Astrocyte (in vitro differentiated cells and primary cell): Measurements from ENCODE around the gene TUFT1. TPM values are rescaled to one million over a fixed set of nuclear protein-coding genes. Genes with fewer than 3 reads are reported as not detected.

Experiments used
- DNase-seq: peaks from one replicate; pipeline ENCODE4 v3.0.0-alpha.2; 2010; ENCODE audit warnings: low read depth
- FAIRE-seq: peaks from 2 replicates; lab custom pipeline; 2011; peaks lifted over from hg19 to GRCh38; lab: Jason Lieb, UNC
- H2AFZ ChIP-seq: 2 replicates; pipeline ENCODE4 v1.6.0; 2012; ENCODE audit warnings: low read depth, low read length, inconsistent platforms
- H3K27ac ChIP-seq: 2 replicates; pipeline ENCODE4 v1.5.1; 2011; ENCODE audit warnings: low read depth, low read length, inconsistent platforms
- H3K27me3 ChIP-seq: 2 replicates; pipeline ENCODE4 v1.6.0; 2011; ENCODE audit warnings: low read length, inconsistent platforms; ENCODE audit not compliant: insufficient read depth
- H3K36me3 ChIP-seq: 2 replicates; pipeline ENCODE4 v1.5.1; 2011; ENCODE audit warnings: low read length, inconsistent platforms; ENCODE audit not compliant: insufficient read depth
- H3K4me1 ChIP-seq: 2 replicates; pipeline ENCODE4 v1.5.1; 2011; ENCODE audit warnings: low read length, inconsistent platforms; ENCODE audit not compliant: insufficient read depth
- H3K4me2 ChIP-seq: 2 replicates; pipeline ENCODE4 v1.6.0; 2012; ENCODE audit warnings: low read length, inconsistent platforms
- H3K4me3 ChIP-seq: 2 replicates; pipeline ENCODE4 v1.5.1; 2011; ENCODE audit warnings: low read depth, mild to moderate bottlenecking, low read length, inconsistent platforms; ENCODE audit not compliant: insufficient read depth
- H3K79me2 ChIP-seq: 2 replicates; pipeline ENCODE4 v1.6.0; 2012; ENCODE audit warnings: mild to moderate bottlenecking, low read length, inconsistent platforms; ENCODE audit not compliant: insufficient read depth
- H3K9ac ChIP-seq: 2 replicates; pipeline ENCODE4 v1.6.0; 2012; ENCODE audit warnings: mild to moderate bottlenecking, low read length, inconsistent platforms
- H3K9me3 ChIP-seq: 2 replicates; pipeline ENCODE4 v1.5.1; 2012; ENCODE audit warnings: low read depth, mild to moderate bottlenecking, low read length, inconsistent platforms; ENCODE audit not compliant: insufficient read depth
- H4K20me1 ChIP-seq: 2 replicates; pipeline ENCODE4 v1.6.0; 2012; ENCODE audit warnings: low read length, inconsistent platforms; ENCODE audit not compliant: insufficient read depth
- H3K27ac Mint-ChIP-seq: one replicate; pipeline ENCODE4 v1.8.0; 2021; ENCODE audit warnings: mild to moderate bottlenecking, mixed read lengths; ENCODE audit not compliant: unreplicated experiment
- H3K27me3 Mint-ChIP-seq: one replicate; pipeline ENCODE4 v1.8.0; 2021; ENCODE audit warnings: low read depth, mixed read lengths; ENCODE audit not compliant: unreplicated experiment
- H3K36me3 Mint-ChIP-seq: one replicate; pipeline ENCODE4 v1.8.0; 2021; ENCODE audit warnings: low read depth, mixed read lengths; ENCODE audit not compliant: unreplicated experiment
- H3K4me1 Mint-ChIP-seq: one replicate; pipeline ENCODE4 v1.8.0; 2021; ENCODE audit warnings: low read depth, mixed read lengths; ENCODE audit not compliant: unreplicated experiment
- H3K4me3 Mint-ChIP-seq: one replicate; pipeline ENCODE4 v1.8.0; 2021; ENCODE audit warnings: mild to moderate bottlenecking, moderate library complexity, mixed read lengths; ENCODE audit not compliant: unreplicated experiment
- H3K9me3 Mint-ChIP-seq: one replicate; pipeline ENCODE4 v1.8.0; 2021; ENCODE audit warnings: mild to moderate bottlenecking, mixed read lengths; ENCODE audit not compliant: unreplicated experiment
- EZH2 ChIP-seq: IDR thresholded peaks from 2 replicates; pipeline ENCODE4 v1.6.1; 2012; ENCODE audit warnings: mild to moderate bottlenecking, low read length, inconsistent platforms; ENCODE audit not compliant: insufficient read depth
- total RNA-seq: library from RNA; stranded (reverse); gene quantifications from 2 replicates; pipeline ENCODE4 v1.2.1, GENCODE V29; 2021
- TF ChIP-seq, protein P1 (sequence below): IDR thresholded peaks from 2 replicates; pipeline ENCODE4 v1.5.1; 2011; ENCODE audit warnings: low read depth, mild to moderate bottlenecking, inconsistent platforms, low read length, moderate library complexity; ENCODE audit not compliant: insufficient read depth

The TUFT1 gene
- total RNA-seq, 1 donor from 2014 or later = 90.6 TPM

GRCh38 chr1:151534662-151535278 lies 5.3 kb upstream of the TUFT1 start:
- peaks cover 28% of the 10 kb centered on the region for H3K4me1 Mint-ChIP-seq
- DNase-seq (peak; percentile 33), FAIRE-seq (peak; percentile 41)
- no peak overlapping the region for H3K4me2 ChIP-seq
- H3K9me3 Mint-ChIP-seq = no peaks in the 10 kb centered on the region
- TF ChIP-seq EZH2 = no peak
- TF ChIP-seq, protein P1, sequence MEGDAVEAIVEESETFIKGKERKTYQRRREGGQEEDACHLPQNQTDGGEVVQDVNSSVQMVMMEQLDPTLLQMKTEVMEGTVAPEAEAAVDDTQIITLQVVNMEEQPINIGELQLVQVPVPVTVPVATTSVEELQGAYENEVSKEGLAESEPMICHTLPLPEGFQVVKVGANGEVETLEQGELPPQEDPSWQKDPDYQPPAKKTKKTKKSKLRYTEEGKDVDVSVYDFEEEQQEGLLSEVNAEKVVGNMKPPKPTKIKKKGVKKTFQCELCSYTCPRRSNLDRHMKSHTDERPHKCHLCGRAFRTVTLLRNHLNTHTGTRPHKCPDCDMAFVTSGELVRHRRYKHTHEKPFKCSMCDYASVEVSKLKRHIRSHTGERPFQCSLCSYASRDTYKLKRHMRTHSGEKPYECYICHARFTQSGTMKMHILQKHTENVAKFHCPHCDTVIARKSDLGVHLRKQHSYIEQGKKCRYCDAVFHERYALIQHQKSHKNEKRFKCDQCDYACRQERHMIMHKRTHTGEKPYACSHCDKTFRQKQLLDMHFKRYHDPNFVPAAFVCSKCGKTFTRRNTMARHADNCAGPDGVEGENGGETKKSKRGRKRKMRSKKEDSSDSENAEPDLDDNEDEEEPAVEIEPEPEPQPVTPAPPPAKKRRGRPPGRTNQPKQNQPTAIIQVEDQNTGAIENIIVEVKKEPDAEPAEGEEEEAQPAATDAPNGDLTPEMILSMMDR = peak; percentile 87
- H4K20me1 ChIP-seq = no peaks in the 10 kb centered on the region
- peak overlapping the region; percentile 77 for H3K27ac Mint-ChIP-seq
- no peaks in the 10 kb centered on the region for H3K79me2 ChIP-seq
- H3K27me3 ChIP-seq = no peaks in the 10 kb centered on the region
- H3K4me3 ChIP-seq = no peak overlapping the region
- H3K36me3 ChIP-seq = no peaks in the 10 kb centered on the region
- H3K4me1 ChIP-seq = peaks cover 27% of the 10 kb centered on the region
- no peaks in the 10 kb centered on the region for H3K27me3 Mint-ChIP-seq
- peaks cover 2% of the 10 kb centered on the region for H3K36me3 Mint-ChIP-seq
- no peak overlapping the region for H3K9ac ChIP-seq
- no peaks in the 10 kb centered on the region for H3K9me3 ChIP-seq
- no peak overlapping the region for H2AFZ ChIP-seq
- H3K27ac ChIP-seq = no peak overlapping the region
- H3K4me3 Mint-ChIP-seq = no peak overlapping the region

- H3K27me3 ChIP-seq = no peaks in the 10 kb centered on the region
- no peak overlapping the region for H3K4me2 ChIP-seq
- TF ChIP-seq EZH2 = no peak
- TF ChIP-seq, protein P1 = no peak
- no peak overlapping the region for H3K4me3 ChIP-seq
- Mint-ChIP-seq H3K27ac (peak overlapping the region; percentile 100), H3K4me1 (peaks cover 29% of the 10 kb centered on the region), H3K4me3 (no peak overlapping the region), H3K9me3 (no peaks in the 10 kb centered on the region), H3K36me3 (peaks cover 1% of the 10 kb centered on the region), H3K27me3 (no peaks in the 10 kb centered on the region)
- H4K20me1 ChIP-seq = no peaks in the 10 kb centered on the region
- DNase-seq = peak; percentile 37
- no peak for FAIRE-seq
- H3K9me3 ChIP-seq = no peaks in the 10 kb centered on the region
- no peaks in the 10 kb centered on the region for H3K36me3 ChIP-seq
- no peak overlapping the region for H2AFZ ChIP-seq
- H3K27ac ChIP-seq = no peak overlapping the region
- peaks cover 4% of the 10 kb centered on the region for H3K79me2 ChIP-seq
- H3K4me1 ChIP-seq = peaks cover 28% of the 10 kb centered on the region
- H3K9ac ChIP-seq = no peak overlapping the region
These were observed 4.5 kb upstream of the TUFT1 start for GRCh38 chr1:151535326-151536271.
